Measurements from ENCODE around the gene GLB1L.

DNA sequence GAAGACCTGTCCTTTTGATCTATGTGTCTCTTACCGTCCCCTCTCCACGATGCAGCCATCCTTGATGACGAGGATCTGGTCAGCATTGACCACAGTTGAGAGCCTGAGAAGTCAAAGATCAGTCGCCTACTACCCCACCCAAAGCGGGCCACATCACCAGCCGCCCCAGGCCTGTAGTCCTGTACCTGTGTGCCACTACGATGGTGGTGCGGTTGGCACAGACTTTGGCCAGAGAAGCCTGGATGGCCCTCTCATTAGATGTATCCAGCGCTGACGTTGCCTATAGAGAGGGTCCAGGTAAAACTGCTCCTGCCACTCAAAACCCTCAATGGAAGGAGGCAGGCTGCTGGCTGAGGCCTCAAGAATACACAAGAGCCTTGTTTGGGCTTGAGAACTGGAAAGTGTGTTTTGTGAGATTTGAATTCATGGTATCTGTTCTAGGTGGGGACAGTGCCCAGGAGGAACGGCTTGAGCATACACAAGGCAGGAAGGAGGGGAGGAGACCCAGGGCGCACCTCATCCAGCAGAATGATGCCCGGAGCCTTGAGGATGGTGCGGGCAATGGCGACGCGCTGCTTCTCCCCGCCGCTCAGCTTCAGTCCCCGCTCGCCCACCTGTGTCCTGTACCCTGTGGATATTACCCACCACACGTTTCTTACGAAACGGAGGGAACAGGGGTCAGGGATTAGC is 34.9 kb downstream of the GLB1L start:
- TF ChIP-seq, protein P1, sequence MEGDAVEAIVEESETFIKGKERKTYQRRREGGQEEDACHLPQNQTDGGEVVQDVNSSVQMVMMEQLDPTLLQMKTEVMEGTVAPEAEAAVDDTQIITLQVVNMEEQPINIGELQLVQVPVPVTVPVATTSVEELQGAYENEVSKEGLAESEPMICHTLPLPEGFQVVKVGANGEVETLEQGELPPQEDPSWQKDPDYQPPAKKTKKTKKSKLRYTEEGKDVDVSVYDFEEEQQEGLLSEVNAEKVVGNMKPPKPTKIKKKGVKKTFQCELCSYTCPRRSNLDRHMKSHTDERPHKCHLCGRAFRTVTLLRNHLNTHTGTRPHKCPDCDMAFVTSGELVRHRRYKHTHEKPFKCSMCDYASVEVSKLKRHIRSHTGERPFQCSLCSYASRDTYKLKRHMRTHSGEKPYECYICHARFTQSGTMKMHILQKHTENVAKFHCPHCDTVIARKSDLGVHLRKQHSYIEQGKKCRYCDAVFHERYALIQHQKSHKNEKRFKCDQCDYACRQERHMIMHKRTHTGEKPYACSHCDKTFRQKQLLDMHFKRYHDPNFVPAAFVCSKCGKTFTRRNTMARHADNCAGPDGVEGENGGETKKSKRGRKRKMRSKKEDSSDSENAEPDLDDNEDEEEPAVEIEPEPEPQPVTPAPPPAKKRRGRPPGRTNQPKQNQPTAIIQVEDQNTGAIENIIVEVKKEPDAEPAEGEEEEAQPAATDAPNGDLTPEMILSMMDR (IDR thresholded peaks at IDR 0.05) = no peak
- no peak for TF ChIP-seq POLR2A (IDR thresholded peaks at IDR 0.05)

All from lower leg skin (tissue), 3 donors.